ENCODE measurements around the gene KDM7A. TPM values are rescaled to one million over a fixed set of nuclear protein-coding genes. Genes with fewer than 3 reads are reported as not detected.
A peak's percentile ranks its signal among the peaks of the same experiment; 100 is the strongest.

Gene KDM7A
- total and polyA plus RNA-seq, 9 of the 15 experiments (the other 6 are each of a cell fraction or from before 2014, with no cell fraction given): 0.90 to 8.4 (median 7.0) TPM

DNA sequence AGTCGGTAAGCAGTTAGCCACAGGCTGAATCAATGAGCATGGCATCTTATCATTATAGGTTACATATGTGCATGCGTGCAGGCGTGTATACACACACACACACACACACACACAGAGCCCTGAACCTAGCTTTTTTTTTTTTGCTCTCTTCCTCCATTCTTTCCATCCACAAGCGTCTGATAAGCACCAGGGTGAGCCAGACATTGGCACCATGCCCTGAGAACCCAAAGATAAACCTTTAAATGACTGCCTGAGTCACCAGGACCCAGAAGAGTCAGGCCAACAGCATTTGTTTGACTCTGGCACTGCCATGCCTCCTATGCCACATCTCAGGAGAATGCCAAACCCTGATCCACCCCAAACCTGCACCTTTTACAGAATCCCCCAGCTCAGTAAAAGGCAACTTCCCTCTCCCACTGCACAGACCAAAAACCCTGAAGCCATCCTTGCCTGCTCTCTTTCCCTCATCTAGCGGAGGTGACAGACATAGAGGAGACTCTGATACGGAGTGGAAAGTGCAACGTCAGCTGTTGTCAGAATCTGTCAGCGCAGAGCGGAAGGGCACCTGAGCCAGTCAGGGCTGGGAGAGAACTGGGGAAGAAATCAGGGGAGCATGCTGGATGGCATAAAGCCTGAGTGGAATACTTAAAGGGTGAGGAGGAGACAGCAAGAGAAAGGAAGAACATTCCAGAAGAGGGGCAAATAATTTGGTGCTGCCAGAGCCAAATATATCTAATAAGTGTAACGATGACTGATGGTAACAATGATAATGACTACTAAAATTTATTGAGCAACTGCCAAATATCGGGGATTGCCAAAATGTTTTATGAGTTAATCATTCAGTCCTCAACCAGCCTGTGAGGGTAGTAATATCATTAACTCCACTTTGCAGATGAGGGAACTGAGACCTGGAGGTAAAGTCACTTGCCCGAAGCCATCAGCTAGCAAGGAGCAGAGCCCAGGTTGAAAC lies 117.2 kb downstream of the KDM7A start (continued):
- TF ChIP-seq KAT7 (CRISPR knock-in tag; IDR thresholded peaks at IDR 0.05; ENCODE audit: borderline replicate concordance): no peak
- no peak for TF ChIP-seq SAP30 (IDR thresholded peaks at IDR 0.05; ENCODE audit: borderline replicate concordance, insufficient read depth, low read depth, low read length, poor library complexity, severe bottlenecking)
- no peak for TF ChIP-seq GABPB1 (CRISPR knock-in tag; IDR thresholded peaks at IDR 0.05)
- no peak for TF ChIP-seq RUNX1 (IDR thresholded peaks at IDR 0.05; ENCODE audit: low read depth)
- no peak for TF ChIP-seq KDM1A (IDR thresholded peaks at IDR 0.05)
- TF ChIP-seq, protein P1, sequence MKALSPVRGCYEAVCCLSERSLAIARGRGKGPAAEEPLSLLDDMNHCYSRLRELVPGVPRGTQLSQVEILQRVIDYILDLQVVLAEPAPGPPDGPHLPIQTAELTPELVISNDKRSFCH (CRISPR knock-in tag; IDR thresholded peaks at IDR 0.05): no peak
- TF ChIP-seq, protein P1 (tag; IDR thresholded peaks at IDR 0.05): no peak
- peak; percentile 95 for TF ChIP-seq C11orf30 (IDR thresholded peaks at IDR 0.05; ENCODE audit: low read depth)
- TF ChIP-seq ZKSCAN1 (IDR thresholded peaks at IDR 0.05; ENCODE audit: low read depth, low read length): no peak
- TF ChIP-seq PYGO2 (tag; IDR thresholded peaks at IDR 0.05): no peak
- TF ChIP-seq TCF7L2 (IDR thresholded peaks at IDR 0.05; ENCODE audit: low read depth, low read length): no peak
- TF ChIP-seq FOXA1 (IDR thresholded peaks at IDR 0.05; ENCODE audit: borderline replicate concordance): no peak
- TF ChIP-seq ETV5 (CRISPR knock-in tag; IDR thresholded peaks at IDR 0.05; ENCODE audit: low read depth): 0 out of 2 replicates have a peak, but pooled peaks have one; percentile 14
- no peak for TF ChIP-seq ZC3H4 (CRISPR knock-in tag; IDR thresholded peaks at IDR 0.05; ENCODE audit: borderline replicate concordance)
- TF ChIP-seq CBFA2T3 (IDR thresholded peaks at IDR 0.05): peak; percentile 35; the same call in 1 of the 2 replicates
- peak; percentile 40; the same call in 1 of the 2 replicates for TF ChIP-seq DPF2 (IDR thresholded peaks at IDR 0.05)
- TF ChIP-seq, protein P2, sequence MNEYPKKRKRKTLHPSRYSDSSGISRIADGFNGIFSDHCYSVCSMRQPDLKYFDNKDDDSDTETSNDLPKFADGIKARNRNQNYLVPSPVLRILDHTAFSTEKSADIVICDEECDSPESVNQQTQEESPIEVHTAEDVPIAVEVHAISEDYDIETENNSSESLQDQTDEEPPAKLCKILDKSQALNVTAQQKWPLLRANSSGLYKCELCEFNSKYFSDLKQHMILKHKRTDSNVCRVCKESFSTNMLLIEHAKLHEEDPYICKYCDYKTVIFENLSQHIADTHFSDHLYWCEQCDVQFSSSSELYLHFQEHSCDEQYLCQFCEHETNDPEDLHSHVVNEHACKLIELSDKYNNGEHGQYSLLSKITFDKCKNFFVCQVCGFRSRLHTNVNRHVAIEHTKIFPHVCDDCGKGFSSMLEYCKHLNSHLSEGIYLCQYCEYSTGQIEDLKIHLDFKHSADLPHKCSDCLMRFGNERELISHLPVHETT (CRISPR knock-in tag; conservative IDR thresholded peaks at IDR 0.05 in 1 of 2, IDR thresholded peaks at IDR 0.05 in 1 of 2): peak in 1 of 2 experiments; percentile 27; a peak in 1 of 4 replicates
- no peak for TF ChIP-seq ZNF431 (CRISPR knock-in tag; IDR thresholded peaks at IDR 0.05)
- no peak for TF ChIP-seq ZNF239 (CRISPR knock-in tag; IDR thresholded peaks at IDR 0.05)
- peak; percentile 36; the same call in 1 of the 2 replicates for TF ChIP-seq ARID1B (IDR thresholded peaks at IDR 0.05)
- peak; percentile 87 for TF ChIP-seq ZNF384 (IDR thresholded peaks at IDR 0.05; ENCODE audit: low read depth, low read length)
- TF ChIP-seq BACH1 (tag; IDR thresholded peaks at IDR 0.05): peak; percentile 31; the same call in 1 of the 2 replicates
- TF ChIP-seq ZFP36 (IDR thresholded peaks at IDR 0.05; ENCODE audit: low read depth, low read length, partially characterized antibody): no peak
- TF ChIP-seq NR2F6 (CRISPR knock-in tag; IDR thresholded peaks at IDR 0.05): no peak
- peak; percentile 67 for TF ChIP-seq ZNF766 (CRISPR knock-in tag; conservative IDR thresholded peaks at IDR 0.05)
- TF ChIP-seq FOXJ2 (tag; IDR thresholded peaks at IDR 0.05): 0 out of 2 replicates have a peak, but pooled peaks have one; percentile 35
- TF ChIP-seq MEIS2 (IDR thresholded peaks at IDR 0.05; ENCODE audit: partially characterized antibody): peak; percentile 37

Measured in K562 (cell line).